Mucosa of descending colon (tissue), 3 donors: ENCODE measurements around the gene COL5A1. TPM values are rescaled to one million over a fixed set of nuclear protein-coding genes. Genes with fewer than 3 reads are reported as not detected.

Source experiments
- ATAC-seq: fragments of 200-7000 bp; cut with Tn5 transposase; one replicate; pipeline ENCODE4 v1.9.1; 2020; ENCODE audit warnings: mild to moderate bottlenecking, moderate library complexity
- DNase-seq, 3 donors: peaks; one replicate each; pipeline ENCODE4 v3.0.0-alpha.2; 2020
- H3K36me3 ChIP-seq: fragments of 200-600 bp; one replicate; pipeline ENCODE4 v1.8.0; 2021; ENCODE audit warnings: low read depth, mild to moderate bottlenecking
- H3K4me1 ChIP-seq: fragments of 200-600 bp; one replicate; pipeline ENCODE4 v1.8.0; 2021; ENCODE audit warnings: low read depth, mild to moderate bottlenecking
- H3K4me3 ChIP-seq: fragments of 200-600 bp; one replicate; pipeline ENCODE4 v1.8.0; 2021; ENCODE audit warnings: mild to moderate bottlenecking
- H3K9me3 ChIP-seq: fragments of 200-600 bp; one replicate; pipeline ENCODE4 v1.8.0; 2021; ENCODE audit warnings: mild to moderate bottlenecking
- intact Hi-C, 2 donors: fragments of 100-400 bp; cut with DNase I in 1 of 2; cut with micrococcal nuclease in 1 of 2; formaldehyde crosslinking; loops; one replicate each; pipeline versions ENCODE4 v1.11.0 to v1.11.1; 2022; cut with DNase I, micrococcal nuclease
- total RNA-seq, 3 donors: library from RNA; stranded (reverse); fragmentation: NEBNext Ultra II Directional in 2 of 3; extraction: Animal tissue kit (Norgen Biotek cat#: 25700) in 2 of 3; gene quantifications; one replicate each; pipeline versions ENCODE4 v1.2.1 to v1.2.4, GENCODE V29; 2021 to 2023
- TF ChIP-seq, protein P1 (sequence below): fragments of 200-600 bp; IDR thresholded peaks from one replicate; pipeline ENCODE4 v1.8.0; 2022; ENCODE audit warnings: antibody characterized with exemption, mild to moderate bottlenecking
- donor health status: DM: no; HTN: no; CAD: no; lungs with moderate emphysema.
- donor health status: DM: no; HTN: no; CAD: no.
- donor health status: DM: no; HTN: yes; CAD: no.

Gene COL5A1
- total RNA-seq, 3 donors from 2014 or later = 8.6 to 62.3 (median 22.2) TPM

DNA sequence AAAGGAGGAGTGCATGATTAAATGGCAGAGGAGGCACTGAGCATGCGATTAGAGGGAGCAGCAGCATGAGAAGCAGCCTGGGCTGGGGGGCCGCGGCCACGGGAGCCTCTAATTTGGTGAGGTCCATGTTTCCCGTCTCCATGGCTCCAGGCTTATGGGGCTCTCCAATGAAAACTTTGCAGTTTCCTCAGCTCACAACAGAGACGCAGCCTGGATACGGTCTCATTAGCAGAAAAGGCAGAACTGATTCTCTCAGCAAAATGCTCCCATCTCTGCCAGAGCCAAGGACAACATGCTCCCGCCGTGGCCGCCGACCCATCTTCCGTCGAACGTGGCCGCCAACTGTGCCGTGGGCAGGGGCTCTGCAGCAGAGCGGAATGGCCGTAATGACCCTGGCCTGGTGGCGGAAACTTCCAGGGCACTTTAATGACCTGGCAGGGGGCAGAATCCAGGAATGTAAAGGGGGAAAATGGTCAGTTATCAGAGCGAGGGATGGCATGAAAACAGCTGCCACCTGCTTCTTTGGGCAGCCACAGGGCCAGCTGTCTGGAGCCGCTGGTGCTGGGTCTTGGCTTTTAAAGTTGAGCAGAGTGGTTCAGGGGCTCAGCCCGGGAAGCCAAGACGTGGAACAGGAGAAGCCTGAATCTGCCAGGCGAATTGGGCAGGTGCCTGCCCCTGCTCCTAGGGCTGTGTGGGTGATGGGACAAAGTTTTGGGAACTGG, 76.5 kb downstream of the COL5A1 start:
- no peaks in the 10 kb centered on the region for H3K4me1 ChIP-seq
- TF ChIP-seq, protein P1, sequence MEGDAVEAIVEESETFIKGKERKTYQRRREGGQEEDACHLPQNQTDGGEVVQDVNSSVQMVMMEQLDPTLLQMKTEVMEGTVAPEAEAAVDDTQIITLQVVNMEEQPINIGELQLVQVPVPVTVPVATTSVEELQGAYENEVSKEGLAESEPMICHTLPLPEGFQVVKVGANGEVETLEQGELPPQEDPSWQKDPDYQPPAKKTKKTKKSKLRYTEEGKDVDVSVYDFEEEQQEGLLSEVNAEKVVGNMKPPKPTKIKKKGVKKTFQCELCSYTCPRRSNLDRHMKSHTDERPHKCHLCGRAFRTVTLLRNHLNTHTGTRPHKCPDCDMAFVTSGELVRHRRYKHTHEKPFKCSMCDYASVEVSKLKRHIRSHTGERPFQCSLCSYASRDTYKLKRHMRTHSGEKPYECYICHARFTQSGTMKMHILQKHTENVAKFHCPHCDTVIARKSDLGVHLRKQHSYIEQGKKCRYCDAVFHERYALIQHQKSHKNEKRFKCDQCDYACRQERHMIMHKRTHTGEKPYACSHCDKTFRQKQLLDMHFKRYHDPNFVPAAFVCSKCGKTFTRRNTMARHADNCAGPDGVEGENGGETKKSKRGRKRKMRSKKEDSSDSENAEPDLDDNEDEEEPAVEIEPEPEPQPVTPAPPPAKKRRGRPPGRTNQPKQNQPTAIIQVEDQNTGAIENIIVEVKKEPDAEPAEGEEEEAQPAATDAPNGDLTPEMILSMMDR = no peak
- intact Hi-C loops = no loop called here
- no peak overlapping the region for H3K4me3 ChIP-seq
- no peaks in the 10 kb centered on the region for H3K9me3 ChIP-seq
- ATAC-seq (no peak), DNase-seq (no peak)
- H3K36me3 ChIP-seq = no peaks in the 10 kb centered on the region

DNA sequence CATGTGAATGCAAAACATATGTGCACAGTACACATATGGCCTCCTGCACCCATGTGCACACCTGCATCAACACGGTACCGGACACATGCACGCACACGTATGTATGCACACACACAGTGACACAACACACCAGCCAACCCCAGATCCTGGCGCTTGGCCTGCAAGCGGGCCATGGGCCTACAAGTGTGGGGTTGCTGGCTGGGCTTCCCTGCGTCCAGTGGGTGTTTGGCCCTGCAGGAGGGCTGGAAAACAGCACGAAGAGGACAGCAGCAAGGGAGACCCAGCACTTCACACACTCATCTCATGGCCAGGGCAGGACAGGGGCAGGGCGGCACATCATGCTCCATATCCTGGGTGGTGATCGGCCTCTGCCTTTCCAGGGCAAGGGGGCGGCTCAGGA, 77.7 kb downstream of the COL5A1 start:
- Histone ChIP-seq H3K36me3 (no peaks in the 10 kb centered on the region), H3K9me3 (no peaks in the 10 kb centered on the region), H3K4me3 (no peak overlapping the region), H3K4me1 (no peaks in the 10 kb centered on the region)
- intact Hi-C loops = no loop called here
- no peak for ATAC-seq
- TF ChIP-seq, protein P1 = no peak
- DNase-seq = no peak

DNA sequence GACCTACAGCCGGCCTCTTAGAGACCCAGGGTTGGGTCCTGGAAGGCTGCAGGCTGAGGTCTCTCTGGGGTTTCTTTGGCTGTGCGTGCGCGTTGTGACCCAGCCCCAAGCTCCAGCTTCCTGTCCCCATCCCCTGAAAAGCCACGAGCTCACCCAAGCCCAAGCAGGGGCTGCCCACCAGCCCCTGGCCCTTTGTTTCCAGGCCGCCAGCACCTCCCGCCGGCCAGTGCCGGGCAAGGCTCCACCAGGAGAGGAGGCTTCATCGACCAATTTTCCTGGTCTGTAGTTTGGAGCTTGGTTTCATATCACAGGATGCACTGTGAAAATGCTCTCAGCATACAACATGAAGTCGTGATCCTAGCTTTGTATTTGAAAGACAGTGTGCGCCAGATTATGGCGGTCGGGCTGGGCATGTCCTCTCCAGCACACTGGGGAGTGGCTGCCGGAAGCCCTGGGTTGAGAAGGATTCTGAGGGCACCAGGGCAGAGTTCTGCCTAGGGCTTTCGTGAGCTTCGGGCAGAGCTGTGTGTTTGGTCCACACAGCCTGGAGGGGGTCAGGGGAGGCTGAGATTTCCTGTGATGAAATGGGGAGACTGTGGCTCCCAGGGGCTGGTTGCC, 78.6 kb downstream of the COL5A1 start:
- TF ChIP-seq, protein P1 = no peak
- Histone ChIP-seq H3K4me3 (no peak overlapping the region), H3K4me1 (no peaks in the 10 kb centered on the region), H3K9me3 (no peaks in the 10 kb centered on the region), H3K36me3 (no peaks in the 10 kb centered on the region)
- intact Hi-C loops = no loop called here
- DNase-seq = no peak
- ATAC-seq = no peak

DNA sequence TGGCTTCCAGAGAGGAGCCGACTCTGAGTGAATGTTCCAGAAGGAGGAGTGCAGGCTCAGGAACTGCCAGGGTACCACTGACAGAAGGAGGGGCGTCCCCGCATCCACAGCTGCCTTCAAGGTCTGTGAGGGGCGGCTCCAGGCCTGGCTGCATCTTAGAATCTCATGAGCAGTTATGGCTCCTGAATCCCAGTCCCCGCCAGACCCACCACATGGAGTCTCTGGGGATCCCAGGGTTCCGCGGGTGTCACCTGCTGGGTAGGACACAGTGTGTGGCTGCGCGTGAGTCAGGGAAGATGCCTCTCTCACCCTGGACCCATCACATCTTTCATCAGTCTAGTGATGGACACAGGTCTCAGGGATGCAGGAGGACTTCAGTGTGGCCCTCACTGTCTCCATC, 79.2 kb downstream of the COL5A1 start:
- no peak overlapping the region for H3K4me3 ChIP-seq
- no peaks in the 10 kb centered on the region for H3K36me3 ChIP-seq
- TF ChIP-seq, protein P1 = no peak
- intact Hi-C loops = no loop called here
- ATAC-seq (no peak), DNase-seq (no peak)
- H3K9me3 ChIP-seq = no peaks in the 10 kb centered on the region
- H3K4me1 ChIP-seq = no peaks in the 10 kb centered on the region

DNA sequence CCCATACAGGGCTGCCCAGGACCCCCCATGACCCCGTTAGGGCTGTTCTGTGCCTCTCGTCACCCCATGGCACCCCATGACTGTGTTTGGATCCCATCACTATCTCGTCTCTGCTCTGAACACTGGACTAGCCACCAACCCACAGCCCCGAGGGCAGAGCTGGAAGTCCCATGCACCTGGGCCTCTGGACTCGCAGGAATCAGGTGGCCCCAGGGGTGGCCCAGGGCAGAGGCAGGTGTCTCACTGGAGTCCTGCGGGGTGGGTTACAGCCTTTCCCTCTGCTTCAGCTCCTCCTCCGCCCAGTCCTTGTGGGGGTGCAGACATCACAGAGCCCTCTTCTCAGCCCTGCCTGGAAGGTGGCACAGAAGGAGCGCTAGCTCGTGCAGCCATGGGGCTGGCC, 79.7 kb downstream of the COL5A1 start:
- TF ChIP-seq, protein P1 = no peak
- H3K9me3 ChIP-seq = no peaks in the 10 kb centered on the region
- no peak for DNase-seq
- H3K4me1 ChIP-seq = no peaks in the 10 kb centered on the region
- intact Hi-C loops = no loop called here
- H3K36me3 ChIP-seq = no peaks in the 10 kb centered on the region
- ATAC-seq = no peak
- H3K4me3 ChIP-seq = no peak overlapping the region
